Measurements from ENCODE around the gene TCEAL7.

TCEAL7 gene

GRCh38 chrX:103369479-103369878 is 39.4 kb downstream of the TCEAL7 start:
- no peak for DNase-seq

GRCh38 chrX:103372886-103373285 is 42.8 kb downstream of the TCEAL7 start:
- DNase-seq: no peak

- no peak for DNase-seq
Observed at GRCh38 chrX:103373581-103373980, 43.5 kb downstream of the TCEAL7 start.

- DNase-seq: peak in 3 of 5 experiments; percentile 5 to 76 (median 21)
Observed at GRCh38 chrX:103376118-103376978, 46.3 kb downstream of the TCEAL7 start, which contains the start of gene BEX3. Gene BEX3, plus strand, starts transcription at chrX:103376538. Its CDS starts 984 bp downstream, at chrX:103377522.

GRCh38 chrX:103376979-103377324 is 46.9 kb downstream of the TCEAL7 start:
- DNase-seq: peak in 1 of 5 experiments; percentile 10

GRCh38 chrX:103378990-103379389 is 49.0 kb downstream of the TCEAL7 start:
- no peak for DNase-seq

Data from T-helper 2 cell (primary cell).